SK-N-MC (cell line): ENCODE results near the gene CYP27B1.

ENCODE experiments used
- EZH2 ChIP-seq: fragments of 200-600 bp; sonication (generic); IDR thresholded peaks from one replicate; pipeline ENCODE4 v1.6.1; 2017; ENCODE audit warnings: antibody characterized with exemption
- POLR2AphosphoS5 ChIP-seq: IDR thresholded peaks from 2 replicates; pipeline ENCODE4 v1.6.1; 2012; ENCODE audit warnings: mild to moderate bottlenecking, low read depth, low read length, borderline replicate concordance

DNA sequence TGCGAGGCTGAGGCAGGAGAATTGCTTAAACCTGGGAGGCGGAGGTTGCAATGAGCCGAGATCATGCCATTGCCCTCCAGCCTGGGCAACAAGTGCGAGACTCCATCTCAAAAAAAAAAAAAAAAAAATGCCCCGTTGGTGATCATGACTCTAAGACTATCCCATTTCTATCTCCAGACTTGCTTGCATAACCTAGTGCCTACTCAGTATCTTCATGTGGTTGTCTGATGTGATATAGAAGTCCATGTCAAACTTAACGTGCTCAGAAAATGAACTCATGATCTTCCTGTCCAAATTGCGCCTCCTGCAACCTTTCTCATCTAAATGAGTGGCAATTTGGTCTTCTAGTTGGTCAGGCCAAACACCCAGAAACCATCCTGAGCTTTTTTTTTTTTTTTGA is 11.0 kb upstream of the CYP27B1 start:
- TF ChIP-seq POLR2AphosphoS5: no peak
- TF ChIP-seq EZH2: no peak
